ENCODE results near the gene CARD14. TPM values are rescaled to one million over a fixed set of nuclear protein-coding genes. Genes with fewer than 3 reads are reported as not detected.
A peak's percentile ranks its signal among the peaks of the same experiment; 100 is the strongest.
"Not testable (repeated sequence)": the region's sequence is repeated elsewhere in the genome, so short reads cannot be mapped to it uniquely, and the experiment has no call there.

Gene CARD14
- total RNA-seq, 1 experiment from 2014 or later = 0.52 TPM

DNA sequence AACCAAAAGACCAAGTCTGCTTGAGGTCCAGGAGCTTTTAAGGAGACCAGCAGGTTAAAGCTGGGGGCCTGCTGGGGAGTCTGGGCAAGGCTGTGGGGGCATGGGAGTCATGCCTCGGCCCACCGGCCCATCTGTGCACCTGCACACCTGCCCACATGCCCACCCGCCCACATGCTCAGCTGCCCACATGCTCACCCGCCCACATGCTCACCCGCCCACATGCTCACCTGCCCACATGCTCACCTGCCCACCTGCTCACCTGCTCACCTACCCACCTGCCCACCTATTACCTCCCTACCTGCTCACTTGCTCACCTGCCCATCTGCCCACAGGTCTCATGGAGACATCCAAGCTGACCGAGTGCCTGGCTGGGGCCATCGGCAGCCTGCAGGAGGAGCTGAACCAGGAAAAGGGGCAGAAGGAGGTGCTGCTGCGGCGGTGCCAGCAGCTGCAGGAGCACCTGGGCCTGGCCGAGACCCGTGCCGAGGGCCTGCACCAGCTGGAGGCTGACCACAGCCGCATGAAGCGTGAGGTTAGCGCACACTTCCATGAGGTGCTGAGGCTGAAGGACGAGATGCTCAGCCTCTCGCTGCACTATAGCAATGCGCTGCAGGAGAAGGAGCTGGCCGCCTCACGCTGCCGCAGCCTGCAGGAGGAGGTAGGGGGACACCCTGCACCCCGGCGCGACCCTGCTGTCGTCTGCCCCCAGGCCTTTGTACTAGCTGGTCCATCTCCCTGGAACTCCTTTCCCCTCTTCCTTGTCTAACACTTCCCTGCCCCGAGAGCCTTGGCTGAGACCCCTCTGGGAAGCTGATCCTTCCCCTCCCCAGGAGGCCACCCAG is 14.0 kb downstream of the CARD14 start:
- DNase-seq (ENCODE audit: low spot score) = no peak

DNA sequence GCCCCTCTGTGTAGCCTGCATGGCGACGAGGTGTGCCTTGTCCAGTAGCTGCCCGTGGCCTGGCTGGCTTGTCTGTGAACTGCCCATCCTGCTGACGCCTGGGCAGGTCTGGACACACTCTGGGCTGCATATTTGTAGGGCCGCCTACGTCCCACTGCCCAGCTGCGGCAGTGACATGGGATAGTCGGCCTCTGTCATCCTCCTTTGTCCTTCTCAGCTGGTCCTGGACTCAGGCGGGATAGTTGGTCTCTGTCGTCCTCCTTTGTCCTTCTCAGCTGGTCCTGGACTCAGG is 14.5 kb downstream of the CARD14 start:
- DNase-seq (ENCODE audit: low spot score) = no peak

DNA sequence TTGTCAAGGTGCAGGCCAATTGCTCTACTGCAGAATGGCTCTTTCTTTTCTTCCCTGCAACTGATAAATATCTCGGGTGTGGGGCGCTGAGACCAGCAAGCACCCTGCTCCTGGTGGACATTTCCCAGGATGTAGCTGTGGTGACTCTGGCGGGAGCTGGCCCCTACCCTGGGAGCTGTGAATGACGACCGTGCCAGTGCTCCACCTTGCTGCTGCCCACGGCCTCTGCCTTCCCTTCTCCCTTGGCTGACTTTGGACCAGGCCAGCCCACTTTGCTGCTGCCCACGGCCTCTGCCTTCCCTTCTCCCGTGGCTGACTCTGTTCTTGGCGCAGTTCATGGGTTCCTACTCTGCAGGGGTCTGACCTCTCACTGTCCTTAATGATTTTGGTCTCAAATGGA is 16.1 kb downstream of the CARD14 start:
- no peak for DNase-seq (ENCODE audit: low spot score)

DNA sequence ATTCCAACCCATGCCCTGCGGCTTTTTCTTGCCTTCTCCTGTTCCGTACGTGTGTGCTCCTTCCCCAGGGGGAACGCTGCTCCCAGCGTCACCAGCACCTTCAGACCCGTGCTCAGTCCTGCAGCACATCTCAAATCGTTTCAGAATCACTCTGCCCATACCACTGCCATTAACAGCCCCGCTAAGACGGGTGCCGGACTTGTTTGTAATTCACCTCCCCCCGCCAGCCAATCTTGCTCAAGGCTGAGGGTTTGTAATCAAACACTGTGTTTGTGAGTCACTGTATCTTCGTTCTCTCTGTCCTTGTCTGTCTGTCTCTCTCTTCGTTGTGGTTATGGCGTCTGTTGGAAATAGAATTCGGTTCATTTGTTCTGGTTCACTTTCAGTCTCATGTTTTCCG is 17.3 kb downstream of the CARD14 start:
- DNase-seq (ENCODE audit: low spot score) = peak; percentile 25

DNA sequence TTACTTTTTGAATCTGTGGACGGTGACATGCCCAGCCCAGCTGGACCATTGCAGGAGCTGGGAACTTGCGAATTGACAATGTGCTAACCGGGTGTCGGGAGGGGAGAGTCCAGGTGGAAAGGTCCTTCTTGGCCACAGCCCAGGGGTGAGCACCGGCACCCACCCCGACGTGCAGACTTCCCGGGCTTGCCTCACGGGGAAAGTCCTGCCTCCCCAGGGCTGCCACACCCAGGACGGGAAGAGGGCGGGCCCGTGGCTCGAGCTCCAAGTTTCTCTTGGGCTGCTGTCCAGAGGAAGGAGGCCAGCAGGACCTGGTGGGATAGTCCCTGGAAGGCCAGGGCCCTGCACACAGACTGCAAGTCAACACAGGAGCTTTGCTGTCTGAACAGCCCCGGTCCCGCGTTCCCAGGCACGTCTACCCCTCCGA is 17.7 kb downstream of the CARD14 start:
- DNase-seq (ENCODE audit: low spot score) = peak; percentile 48

DNA sequence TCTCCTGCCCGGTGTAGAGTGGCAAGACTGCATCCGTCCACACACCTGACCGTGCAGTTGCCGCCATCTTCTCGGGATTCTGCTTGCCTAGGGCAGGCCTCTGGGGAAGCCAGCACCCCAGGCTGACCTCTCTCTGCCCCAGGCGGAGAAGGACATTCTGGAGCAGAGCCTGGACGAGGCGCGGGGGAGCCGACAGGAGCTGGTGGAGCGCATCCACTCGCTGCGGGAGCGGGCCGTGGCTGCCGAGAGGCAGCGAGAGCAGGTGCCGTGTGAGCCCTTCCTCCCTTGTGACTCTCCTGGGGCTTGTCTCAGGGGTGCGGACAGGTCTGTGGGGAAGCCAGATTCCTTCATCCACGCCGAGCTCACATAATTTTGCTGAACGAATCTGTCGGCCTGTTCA is 19.8 kb downstream of the CARD14 start:
- DNase-seq (ENCODE audit: low spot score) = no peak

DNA sequence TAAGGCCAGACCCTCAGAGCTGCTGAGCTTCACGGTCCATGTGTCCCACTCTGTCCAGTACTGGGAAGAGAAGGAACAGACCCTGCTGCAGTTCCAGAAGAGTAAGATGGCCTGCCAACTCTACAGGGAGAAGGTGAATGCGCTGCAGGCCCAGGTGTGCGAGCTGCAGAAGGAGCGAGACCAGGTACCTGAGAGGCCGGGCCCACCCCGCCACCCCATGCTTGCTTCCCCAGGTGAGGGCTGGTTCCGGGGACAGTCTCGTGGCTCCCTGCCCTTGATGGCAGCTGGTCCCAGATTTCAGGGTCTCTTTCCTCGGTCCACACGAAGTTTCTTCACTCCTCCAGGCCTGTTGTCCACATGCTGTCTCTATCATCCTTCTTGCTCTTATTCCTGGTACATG is 20.9 kb downstream of the CARD14 start:
- DNase-seq (ENCODE audit: low spot score) = no peak

DNA sequence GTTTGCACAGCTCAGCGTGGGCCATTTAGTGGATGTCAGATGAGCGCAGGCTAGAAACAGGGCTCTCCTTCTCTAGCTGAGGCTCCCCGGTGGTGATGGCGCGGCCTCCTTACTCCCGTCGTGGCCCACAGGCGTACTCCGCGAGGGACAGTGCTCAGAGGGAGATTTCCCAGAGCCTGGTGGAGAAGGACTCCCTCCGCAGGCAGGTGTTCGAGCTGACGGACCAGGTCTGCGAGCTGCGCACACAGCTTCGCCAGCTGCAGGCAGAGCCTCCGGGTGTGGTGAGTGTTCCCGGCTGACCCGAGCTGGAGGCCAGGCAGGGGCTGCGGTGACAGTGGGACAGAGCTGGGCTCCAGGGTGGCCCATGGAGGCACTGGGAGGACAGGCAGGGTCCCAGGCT is 21.4 kb downstream of the CARD14 start:
- no peak for DNase-seq (ENCODE audit: low spot score)

DNA sequence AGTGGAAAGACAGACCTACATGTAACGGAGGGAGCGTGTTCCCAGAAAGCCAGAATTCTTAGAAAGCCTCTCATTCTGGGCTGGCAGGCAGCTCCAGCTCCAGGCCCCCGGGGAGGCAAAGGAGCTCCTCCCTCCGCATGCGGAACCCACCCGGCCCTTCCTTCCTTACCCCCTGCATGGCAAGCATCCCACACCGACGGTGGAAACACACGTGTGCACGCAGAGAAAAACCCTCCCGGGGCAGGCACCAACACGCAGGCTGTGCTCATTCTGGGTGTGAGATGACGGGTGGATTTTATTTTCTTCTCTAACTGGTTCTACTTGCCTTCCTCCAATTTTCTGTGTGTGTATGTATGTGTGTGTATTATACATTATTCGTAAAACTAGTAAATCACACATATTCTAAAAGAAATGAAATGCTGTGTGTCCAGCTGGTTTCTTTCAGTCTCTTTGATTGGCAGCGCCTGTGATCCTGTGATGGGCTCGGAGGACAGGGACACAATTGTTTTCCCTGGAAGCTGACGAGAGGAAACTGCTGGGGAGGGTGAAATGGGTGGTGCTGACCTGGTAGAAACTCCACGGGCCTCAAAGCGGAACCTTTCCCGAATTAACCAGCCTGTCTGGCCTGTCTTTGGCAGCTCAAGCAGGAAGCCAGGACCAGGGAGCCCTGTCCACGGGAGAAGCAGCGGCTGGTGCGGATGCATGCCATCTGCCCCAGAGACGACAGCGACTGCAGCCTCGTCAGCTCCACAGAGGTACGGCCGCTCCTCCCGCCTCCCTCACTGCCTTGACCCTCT is 22.2 kb downstream of the CARD14 start:
- no peak for DNase-seq (ENCODE audit: low spot score)

DNA sequence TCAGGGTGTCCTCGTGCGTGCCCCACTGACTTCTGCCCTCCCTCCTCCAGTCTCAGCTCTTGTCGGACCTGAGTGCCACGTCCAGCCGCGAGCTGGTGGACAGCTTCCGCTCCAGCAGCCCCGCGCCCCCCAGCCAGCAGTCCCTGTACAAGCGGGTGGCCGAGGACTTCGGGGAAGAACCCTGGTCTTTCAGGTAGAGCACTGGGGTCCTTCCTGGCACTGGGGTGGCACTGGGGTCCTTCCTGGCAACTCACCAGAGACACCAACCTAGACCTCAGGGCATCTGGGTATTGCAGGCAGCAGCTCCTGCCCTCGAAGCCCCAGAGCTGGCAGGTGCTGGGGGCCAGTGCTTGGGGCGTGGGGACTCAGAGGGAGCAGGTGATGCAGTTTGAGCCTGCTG is 25.3 kb downstream of the CARD14 start:
- no peak for DNase-seq (ENCODE audit: low spot score)

DNA sequence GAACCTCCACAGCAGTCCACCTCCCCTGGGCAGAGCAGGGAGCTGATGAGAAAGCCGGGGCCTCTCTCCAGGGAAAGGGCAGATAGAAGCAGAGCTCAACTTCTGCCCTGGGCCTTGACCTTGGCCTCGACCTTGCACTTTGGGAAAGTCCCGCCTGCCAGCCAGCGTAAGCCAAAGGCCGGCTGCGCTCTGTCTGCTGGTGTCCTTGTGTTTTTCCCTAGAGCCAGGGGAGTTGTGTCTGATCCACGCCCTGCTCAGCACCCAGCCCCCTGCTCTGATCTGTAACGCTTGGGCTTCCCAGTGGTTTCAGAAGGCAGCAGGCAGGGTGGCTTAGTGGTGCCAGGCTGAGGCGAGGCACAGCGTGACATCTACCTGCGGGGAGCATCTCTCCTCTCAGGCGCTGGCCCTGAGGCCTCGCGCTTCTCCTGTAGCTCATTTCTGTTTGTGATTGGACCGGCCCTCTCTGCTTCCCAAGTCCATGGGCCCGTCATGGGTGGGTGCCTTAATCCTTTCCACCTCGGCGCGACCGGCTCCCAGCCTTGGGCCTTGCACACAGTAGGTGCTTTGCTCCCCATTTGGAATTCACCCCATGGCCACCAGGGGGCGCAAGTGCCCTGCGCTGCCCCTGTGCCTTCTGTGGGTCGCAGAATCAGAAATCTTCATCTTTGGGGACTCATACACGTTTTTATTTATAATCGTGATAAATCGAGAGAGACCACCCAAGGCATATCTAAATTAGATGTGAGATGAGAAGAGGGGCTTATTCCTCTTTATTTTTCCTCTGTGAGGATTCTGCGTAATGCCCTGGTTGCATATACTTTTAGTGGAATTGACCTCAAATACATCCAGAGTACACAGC is 26.1 kb downstream of the CARD14 start:
- DNase-seq (ENCODE audit: low spot score) = no peak

DNA sequence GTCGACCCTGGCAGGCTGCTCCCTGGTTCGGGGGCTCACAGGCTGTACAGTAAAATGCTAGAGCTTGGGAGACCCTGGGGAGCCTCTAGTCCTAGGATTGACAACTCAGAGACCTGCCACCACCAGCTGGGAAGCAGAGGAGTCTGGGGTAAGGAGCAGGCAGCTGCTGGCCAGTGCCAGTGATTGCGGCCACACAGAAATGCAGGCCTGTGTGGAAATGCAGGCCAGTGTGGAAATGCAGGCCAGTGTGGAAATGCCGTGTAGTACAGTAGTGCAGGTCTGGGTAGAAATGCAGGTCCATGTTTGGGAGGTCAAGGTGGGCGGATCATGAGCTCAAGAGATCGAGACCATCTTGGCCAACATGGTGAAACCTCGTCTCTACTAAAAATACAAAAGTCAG is 26.8 kb downstream of the CARD14 start:
- no peak for DNase-seq (ENCODE audit: low spot score)

DNA sequence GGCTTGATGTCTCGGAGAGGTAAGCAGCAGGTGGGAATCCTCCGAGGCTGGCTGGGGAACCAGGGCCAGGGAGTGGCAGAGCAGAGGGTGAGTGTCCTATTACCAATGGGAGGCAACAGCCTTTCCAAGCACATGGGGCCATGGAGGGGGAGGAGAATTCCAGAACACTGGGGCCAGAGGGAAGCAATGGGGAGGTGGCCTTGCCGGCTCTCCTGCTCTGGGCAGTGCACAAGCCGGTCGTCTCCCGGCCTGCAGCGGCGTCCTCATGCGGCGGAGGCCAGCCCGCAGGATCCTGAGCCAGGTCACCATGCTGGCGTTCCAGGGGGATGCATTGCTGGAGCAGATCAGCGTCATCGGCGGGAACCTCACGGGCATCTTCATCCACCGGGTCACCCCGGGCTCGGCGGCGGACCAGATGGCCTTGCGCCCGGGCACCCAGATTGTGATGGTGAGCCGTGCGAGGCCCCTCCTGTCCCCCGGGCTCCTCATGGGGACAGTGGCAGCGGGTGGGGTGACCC is 28.4 kb downstream of the CARD14 start:
- DNase-seq (ENCODE audit: low spot score) = no peak

DNA sequence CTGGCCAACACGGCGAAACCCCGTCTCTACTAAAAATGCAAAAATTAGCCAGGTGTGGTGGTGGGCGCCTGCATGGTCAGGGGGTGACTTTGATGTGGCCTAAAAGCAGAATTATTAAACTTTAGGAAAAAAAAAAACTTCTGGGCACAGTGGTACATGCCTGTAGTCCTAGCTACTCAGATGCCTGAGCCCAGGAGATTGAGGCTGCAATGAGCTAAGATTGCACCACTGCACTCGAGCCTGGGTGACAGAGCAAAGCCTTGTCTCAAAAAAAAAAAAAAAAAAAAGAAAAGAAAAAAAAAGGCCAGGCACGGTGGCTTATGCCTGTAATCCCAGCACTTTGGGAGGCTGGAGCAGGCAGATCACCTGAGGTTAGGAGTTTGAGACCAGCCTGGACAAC is 29.5 kb downstream of the CARD14 start:
- DNase-seq (ENCODE audit: low spot score) = not testable (repeated sequence)

DNA sequence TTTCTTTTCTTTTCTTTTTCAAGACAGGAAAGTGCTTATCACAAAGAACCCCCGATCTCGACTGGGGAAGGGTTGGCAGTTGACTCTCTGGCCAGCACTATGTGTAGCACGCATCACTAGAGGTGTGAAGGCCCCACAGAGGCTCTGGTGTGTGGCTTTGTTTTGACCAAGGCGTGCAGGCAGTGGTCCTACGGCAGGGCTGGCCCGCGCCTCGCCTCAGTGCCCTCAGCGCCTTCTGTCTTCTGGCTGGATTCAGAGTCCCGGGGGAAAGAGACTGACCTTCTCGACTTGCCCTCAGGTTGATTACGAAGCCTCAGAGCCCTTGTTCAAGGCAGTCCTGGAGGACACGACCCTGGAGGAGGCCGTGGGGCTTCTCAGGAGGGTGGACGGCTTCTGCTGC is 31.6 kb downstream of the CARD14 start:
- DNase-seq (ENCODE audit: low spot score) = no peak

DNA sequence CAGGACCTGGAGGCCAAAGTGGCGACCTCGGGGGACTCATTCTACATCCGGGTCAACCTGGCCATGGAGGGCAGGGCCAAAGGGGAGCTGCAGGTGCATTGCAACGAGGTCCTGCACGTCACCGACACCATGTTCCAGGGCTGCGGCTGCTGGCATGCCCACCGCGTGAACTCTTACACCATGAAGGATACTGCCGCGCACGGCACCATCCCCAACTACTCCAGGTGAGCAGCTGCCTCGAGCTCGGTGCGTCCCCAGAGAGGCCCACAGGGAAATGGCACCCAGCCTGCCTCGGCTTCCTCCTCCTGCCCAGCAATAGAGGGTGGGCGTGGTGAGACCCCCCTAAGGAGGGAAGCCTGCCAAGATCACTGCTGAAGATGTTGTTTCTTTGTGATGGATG is 32.4 kb downstream of the CARD14 start:
- DNase-seq (ENCODE audit: low spot score) = no peak

DNA sequence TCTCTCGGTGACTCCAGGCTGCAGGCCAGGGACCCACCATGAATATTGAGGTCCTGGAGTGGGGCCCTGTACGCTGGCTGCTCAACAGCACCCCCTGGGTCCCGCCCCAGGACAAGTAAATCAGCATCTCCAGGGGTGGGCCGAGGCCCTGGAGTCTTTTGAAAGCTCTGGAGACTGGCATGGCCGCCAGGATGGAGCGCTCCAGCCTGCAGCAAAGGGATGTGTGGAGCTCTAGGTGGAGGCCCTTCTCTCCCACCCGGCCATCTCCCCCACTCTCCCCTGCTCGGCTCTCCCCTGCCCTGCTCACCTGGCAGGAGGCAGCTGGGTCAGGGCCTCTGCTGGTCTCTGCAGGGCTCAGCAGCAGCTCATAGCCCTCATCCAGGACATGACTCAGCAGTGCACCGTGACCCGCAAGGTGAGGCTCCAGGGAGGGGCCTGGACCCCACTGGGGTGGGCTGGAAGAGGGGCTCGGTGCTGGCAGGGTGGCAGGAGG is 33.7 kb downstream of the CARD14 start:
- DNase-seq (ENCODE audit: low spot score) = no peak

DNA sequence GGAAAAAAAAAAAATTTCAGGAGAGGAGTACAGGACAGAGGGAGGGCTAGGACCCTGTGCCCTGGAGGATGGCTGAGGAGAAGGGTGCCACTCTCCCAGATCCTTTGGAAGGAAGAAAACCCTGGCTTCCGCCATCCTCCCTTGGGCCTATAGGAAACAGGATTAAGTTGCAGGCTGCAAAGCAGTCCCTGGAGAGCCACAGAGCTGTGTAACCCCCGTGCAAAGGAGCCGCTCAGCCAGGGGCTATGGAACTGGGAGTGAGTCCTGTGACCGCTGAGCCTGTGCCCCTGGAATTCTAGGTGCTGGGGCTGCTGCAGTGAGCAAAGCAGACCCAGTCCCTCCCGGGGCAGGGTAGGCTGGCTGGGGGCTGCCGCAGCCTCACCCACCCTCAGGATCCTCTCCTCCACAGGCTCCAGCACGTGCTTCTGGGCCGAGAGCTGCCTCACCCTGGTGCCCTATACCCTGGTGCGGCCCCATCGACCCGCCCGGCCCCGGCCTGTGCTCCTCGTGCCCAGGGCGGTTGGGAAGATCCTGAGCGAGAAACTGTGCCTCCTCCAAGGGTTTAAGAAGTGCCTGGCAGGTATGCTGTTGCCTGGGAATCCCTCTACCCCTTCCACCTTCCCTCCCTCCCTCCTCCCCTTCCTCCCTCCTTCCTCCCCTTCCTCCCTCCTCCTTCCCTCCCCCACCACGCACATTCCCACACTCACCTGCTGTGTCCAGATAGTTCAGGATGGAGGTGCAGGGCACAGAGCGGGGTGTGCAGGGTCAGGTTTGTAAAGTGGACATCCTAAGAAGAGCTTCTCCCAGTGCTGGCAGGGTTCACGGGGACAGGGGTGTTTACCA is 35.0 kb downstream of the CARD14 start:
- DNase-seq (ENCODE audit: low spot score) = no peak

DNA sequence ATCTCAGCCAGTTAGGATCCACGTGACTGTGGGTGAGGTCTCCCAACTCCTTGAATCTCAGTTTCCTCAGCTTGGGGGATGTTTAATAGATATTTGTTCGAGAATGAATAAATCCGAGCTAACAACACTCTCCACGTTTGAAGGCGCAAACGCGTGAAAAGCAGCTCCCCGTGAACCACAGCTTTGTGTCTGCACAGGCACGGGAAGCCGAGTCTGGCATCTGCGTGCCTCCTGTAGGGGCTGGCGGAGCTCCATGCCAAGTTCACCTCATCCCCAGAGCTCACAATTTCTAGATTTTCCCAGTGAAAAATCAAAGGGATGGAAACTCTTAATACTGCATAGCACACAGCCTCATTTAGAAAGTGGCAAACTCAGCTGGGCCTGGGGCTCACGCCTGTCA is 36.0 kb downstream of the CARD14 start:
- DNase-seq (ENCODE audit: low spot score) = no peak

DNA sequence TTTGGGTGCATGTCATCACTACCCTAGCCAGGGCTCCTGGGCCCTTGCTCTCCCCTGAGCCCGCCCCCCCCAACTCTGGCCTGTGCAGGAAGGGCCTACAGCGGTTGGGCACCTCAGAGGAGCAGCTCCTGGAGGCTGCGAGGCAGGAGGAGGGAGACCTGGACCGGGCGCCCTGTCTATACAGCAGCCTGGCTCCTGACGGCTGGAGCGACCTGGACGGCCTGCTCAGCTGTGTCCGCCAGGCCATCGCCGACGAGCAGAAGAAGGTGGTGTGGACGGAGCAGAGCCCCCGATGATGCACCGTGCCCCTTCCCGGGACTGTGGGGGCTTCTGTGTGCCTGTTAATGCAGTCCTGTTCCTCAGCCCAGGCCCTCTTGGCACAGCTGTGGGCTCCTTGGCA is 38.2 kb downstream of the CARD14 start:
- no peak for DNase-seq (ENCODE audit: low spot score)

DNA sequence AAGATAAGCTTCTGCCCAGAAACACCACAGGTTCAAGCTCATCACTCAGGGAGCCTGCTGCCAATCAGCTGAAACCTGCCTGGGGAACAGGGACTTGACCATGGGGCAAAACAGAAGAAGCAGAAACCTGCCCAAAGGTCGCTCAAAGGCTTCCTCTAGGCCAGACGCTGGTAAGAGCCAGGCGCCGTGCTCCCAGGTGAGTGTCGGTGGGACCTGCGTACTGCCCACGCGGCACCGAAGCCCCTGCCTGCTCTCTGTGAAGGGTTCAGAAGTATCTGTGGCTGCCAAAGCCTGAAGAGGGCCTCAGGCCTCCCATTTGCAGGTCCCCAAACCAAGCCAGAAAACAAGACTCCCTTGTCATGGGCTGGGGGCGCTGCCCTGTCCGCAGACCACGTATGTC is 39.9 kb downstream of the CARD14 start:
- DNase-seq (ENCODE audit: low spot score) = no peak
